GM23248 (cell line): Measurements from ENCODE around the gene PPOX.

Experiments used
- EZH2 ChIP-seq: fragments of 200-600 bp; sonication (generic); IDR thresholded peaks from 2 replicates; pipeline ENCODE4 v1.6.1; 2018; ENCODE audit warnings: antibody characterized with exemption, mild to moderate bottlenecking; ENCODE audit not compliant: insufficient read depth, poor library complexity, severe bottlenecking
- EZH2phosphoT487 ChIP-seq: fragments of 200-600 bp; sonication (generic); IDR thresholded peaks from 2 replicates; pipeline ENCODE4 v1.6.1; 2018; ENCODE audit warnings: antibody characterized with exemption, moderate library complexity, mild to moderate bottlenecking, low read depth; ENCODE audit not compliant: insufficient read depth

- TF ChIP-seq EZH2phosphoT487: no peak
- TF ChIP-seq EZH2: no peak
Measured at GRCh38 chr1:161196521-161197451, 30.6 kb downstream of the PPOX start.
